Right atrium auricular region (tissue), 2 donors: ENCODE results near the gene GCN1. TPM values are rescaled to one million over a fixed set of nuclear protein-coding genes. Genes with fewer than 3 reads are reported as not detected.

Source experiments
- DNase-seq: peaks from one replicate; pipeline ENCODE4 v3.0.0-alpha.2; 2019; ENCODE audit warnings: low spot score
- H3K27ac ChIP-seq, 2 donors: fragments of 200-600 bp; sonication (generic); 1 replicate in 1 of 2; 2 replicates in 1 of 2; pipeline ENCODE4 v1.5.1; 2016 to 2019
- H3K27me3 ChIP-seq, 2 donors: fragments of 200-600 bp; sonication (generic); one replicate each; pipeline versions ENCODE4 v1.5.1 to v1.6.0; 2017 to 2019
- H3K36me3 ChIP-seq: fragments of 200-600 bp; sonication (generic); one replicate; pipeline ENCODE4 v1.5.1; 2016
- H3K4me1 ChIP-seq, 2 donors: fragments of 200-600 bp; sonication (generic); one replicate each; pipeline versions ENCODE4 v1.5.1 to v1.6.0; 2017 to 2019
- H3K4me3 ChIP-seq, 2 donors: fragments of 200-600 bp; sonication (generic); 1 replicate in 1 of 2; 2 replicates in 1 of 2; pipeline ENCODE4 v1.5.1; 2017 to 2019; ENCODE audit warnings: mild to moderate bottlenecking in 1 of 2, moderate library complexity in 1 of 2
- H3K9me3 ChIP-seq, 2 donors: fragments of 200-600 bp; sonication (generic); one replicate each; pipeline ENCODE4 v1.5.1; 2019
- CTCF ChIP-seq, 2 donors: fragments of 200-600 bp; sonication (generic); IDR thresholded peaks; one replicate each; pipeline ENCODE4 v1.5.1; 2019; ENCODE audit warnings: antibody characterized with exemption in 2 of 2
- total RNA-seq, 2 donors: library from RNA; depleted of rRNA; stranded (reverse); fragments of >200 nt; gene quantifications; one replicate each; pipeline ENCODE4 v1.1.0, GENCODE V29; 2016

The GCN1 gene
- total RNA-seq, 2 donors from 2014 or later: 28.3 to 36.0 TPM

- DNase-seq: no peak
- Histone ChIP-seq H3K27ac (no peak overlapping the region), H3K27me3 (no peaks in the 10 kb centered on the region), H3K9me3 (no peaks in the 10 kb centered on the region), H3K4me1 (peaks cover 0 to 25% of the 10 kb centered on the region in 2 donors), H3K4me3 (no peak overlapping the region), H3K36me3 (peaks cover 79% of the 10 kb centered on the region)
- TF ChIP-seq CTCF (IDR thresholded peaks at IDR 0.05): no peak
Observed at GRCh38 chr12:120221576-120221900, 27.0 kb upstream of the GCN1 start.

DNA sequence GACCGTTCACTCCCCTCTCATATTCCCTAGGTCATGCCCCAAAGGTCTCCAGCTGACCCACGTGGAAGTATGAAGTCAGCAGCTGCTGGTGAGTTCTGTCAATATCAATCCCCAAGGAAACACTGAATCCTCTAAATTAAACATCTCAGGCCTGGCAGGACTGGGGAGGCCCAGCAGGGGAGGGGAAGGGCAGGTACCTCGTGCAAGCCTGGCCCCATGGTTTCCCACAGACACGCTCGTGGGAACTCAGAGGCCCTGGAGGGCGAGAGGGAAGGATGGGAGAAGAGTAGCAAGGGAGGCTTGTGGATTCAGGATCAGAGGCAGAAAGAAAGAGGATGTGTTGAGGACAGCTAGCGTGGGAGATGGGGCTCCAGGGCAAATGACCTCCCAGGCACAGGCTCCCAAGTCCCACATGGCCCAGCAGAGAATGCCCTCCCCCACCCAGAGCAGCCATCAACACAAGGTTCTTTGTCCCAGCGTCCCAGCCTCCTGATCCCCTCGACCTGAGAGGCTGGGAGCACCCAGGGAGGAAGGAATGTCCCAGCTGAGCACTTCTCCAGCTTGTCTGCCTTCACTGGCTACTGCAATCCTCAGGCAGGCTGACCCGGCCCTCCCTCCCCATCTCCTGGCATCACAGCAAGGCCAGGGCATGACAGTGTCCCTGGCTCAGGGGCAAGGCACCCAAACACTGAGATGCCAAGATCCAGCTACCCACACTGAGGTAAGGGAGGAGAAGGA, 26.5 kb upstream of the GCN1 start:
- no peak for DNase-seq
- no peak for TF ChIP-seq CTCF (IDR thresholded peaks at IDR 0.05)
- H3K4me3 ChIP-seq: no peak overlapping the region
- H3K27me3 ChIP-seq: no peaks in the 10 kb centered on the region
- H3K4me1 ChIP-seq: peaks cover 0 to 20% of the 10 kb centered on the region in 2 donors
- H3K36me3 ChIP-seq: peaks cover 78% of the 10 kb centered on the region
- no peak overlapping the region for H3K27ac ChIP-seq
- no peaks in the 10 kb centered on the region for H3K9me3 ChIP-seq

DNA sequence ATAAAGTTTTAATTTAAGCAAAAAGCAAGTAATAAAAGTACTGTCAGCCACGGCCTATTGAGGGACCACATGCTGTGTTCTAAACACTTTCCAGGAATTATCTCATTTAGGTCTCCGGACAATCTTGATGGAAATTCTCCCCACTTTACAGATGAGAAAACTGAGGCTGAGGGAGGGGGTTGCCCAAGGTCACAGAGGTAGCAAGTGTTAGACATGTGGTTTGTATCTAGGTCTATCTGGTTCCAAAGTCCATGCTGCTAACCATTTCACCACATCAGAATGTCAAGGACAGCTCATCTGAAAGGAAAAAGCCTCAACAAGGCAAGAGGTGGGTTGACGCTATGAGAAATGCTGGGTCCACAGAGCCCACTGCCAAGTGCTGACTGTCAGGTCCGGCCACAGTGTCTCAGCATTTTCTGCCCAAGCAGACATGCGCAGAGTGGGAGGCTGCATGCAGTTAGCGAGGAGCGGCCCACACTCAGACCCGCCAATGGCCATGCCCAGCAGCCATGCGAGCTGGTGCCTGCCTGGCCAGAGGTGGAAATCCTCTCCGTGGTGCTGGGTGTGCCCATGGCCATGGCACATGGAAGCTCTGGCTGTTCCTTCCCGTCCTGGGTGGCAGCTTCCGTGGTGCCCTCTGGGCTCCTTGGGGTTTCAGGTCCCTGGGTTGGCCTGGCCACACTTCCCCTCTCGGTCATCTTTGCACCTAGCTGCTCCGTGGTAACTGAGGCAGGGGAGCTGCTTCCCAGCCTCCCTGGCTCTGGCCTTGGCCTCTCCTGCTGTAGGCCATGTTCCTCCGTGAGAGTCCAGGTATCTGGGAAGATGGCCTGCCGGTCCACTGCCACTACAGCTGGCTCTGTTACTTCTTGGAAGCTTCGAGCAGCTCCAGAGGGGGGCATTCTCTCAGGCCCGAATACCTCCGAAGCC, 24.4 kb upstream of the GCN1 start:
- Histone ChIP-seq H3K9me3 (no peaks in the 10 kb centered on the region), H3K4me3 (no peak overlapping the region), H3K4me1 (no peaks in the 10 kb centered on the region), H3K27me3 (no peaks in the 10 kb centered on the region), H3K27ac (no peak overlapping the region), H3K36me3 (peaks cover 92% of the 10 kb centered on the region)
- DNase-seq: no peak
- no peak for TF ChIP-seq CTCF (IDR thresholded peaks at IDR 0.05)

DNA sequence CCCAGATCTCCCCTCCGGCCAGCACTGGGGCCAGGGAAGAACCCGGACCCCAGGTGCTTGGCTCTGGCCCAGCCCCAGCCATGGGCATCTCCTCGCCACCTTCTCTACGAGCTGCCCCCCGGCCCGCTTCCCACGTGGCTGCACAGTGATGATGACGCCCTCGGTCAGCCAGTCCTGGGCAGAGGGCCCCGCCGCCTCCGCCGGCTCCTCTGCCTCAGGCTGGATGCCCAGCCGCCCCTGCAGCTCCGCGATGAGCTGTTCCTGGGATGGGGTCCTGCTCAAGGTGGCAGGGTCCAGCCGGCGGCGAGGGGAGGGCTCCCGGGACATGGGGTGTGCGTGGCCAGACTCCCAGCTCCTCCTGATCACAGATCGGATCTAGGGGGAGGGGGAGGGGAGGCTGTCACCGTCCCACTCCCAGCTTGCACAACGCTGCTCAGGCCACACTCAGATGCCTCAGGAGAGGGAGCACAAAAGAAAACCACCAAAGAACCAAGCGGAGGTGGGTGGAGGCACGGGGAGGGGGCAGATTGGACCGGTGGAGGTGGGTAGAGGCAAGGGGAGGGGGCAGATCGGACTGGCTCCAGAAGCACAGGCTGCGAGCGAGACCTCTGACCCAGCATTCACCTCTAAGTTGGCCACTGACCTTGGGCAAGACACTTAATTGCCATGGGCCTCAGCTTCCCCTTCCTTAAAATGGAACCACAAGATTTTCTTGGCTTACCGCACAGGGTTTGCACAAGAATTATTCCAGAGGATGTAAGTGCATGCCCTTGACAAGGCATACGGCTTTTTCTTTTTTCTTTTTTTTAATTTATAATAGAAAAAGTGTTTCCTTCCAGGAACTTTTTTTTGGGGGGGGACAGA, 22.5 kb upstream of the GCN1 start:
- peaks cover 94% of the 10 kb centered on the region for H3K36me3 ChIP-seq
- DNase-seq: no peak
- no peaks in the 10 kb centered on the region for H3K27me3 ChIP-seq
- H3K9me3 ChIP-seq: no peaks in the 10 kb centered on the region
- no peaks in the 10 kb centered on the region for H3K4me1 ChIP-seq
- no peak overlapping the region for H3K27ac ChIP-seq
- no peak for TF ChIP-seq CTCF (IDR thresholded peaks at IDR 0.05)
- no peak overlapping the region for H3K4me3 ChIP-seq

- TF ChIP-seq CTCF (IDR thresholded peaks at IDR 0.05): no peak
- Histone ChIP-seq H3K27ac (no peak overlapping the region), H3K4me1 (no peaks in the 10 kb centered on the region), H3K27me3 (no peaks in the 10 kb centered on the region), H3K9me3 (no peaks in the 10 kb centered on the region), H3K4me3 (no peak overlapping the region), H3K36me3 (peaks cover 94% of the 10 kb centered on the region)
- no peak for DNase-seq
Observed at GRCh38 chr12:120215766-120216735, 21.5 kb upstream of the GCN1 start.
